H1 (cell line): Measurements from ENCODE around the gene ATP6V0A4. TPM values are rescaled to one million over a fixed set of nuclear protein-coding genes. Genes with fewer than 3 reads are reported as not detected.

Source experiments
- CTCF ChIA-PET: fragments of 300-600 bp; sonication (Branson Sonifier 250); formaldehyde crosslinking; loops from one replicate; lab custom pipeline; 2021; ENCODE audit not compliant: partially characterized antibody; lab: Charles Lee
- POLR2A ChIA-PET: fragments of 300-600 bp; sonication (Branson Sonifier 250); formaldehyde crosslinking; loops from one replicate; lab custom pipeline; 2021; ENCODE audit warnings: inconsistent platforms; ENCODE audit not compliant: partially characterized antibody; lab: Charles Lee
- DNase-seq, 2 experiments: peaks; one replicate each; pipeline versions ENCODE4 v3.0.0 to v3.0.0-alpha.2; 2010 to 2022; ENCODE audit warnings: low spot score in 2 of 2, low read depth in 1 of 2, mixed read lengths in 1 of 2
- FAIRE-seq: peaks from 2 replicates; lab custom pipeline; 2011; peaks lifted over from hg19 to GRCh38; lab: Jason Lieb, UNC
- H2AFZ ChIP-seq: 2 replicates; pipeline ENCODE4 v1.8.1; 2012; ENCODE audit warnings: low read length, inconsistent platforms
- H2AK5ac ChIP-seq: 2 replicates; pipeline ENCODE4 v1.6.1; 2013; ENCODE audit warnings: low read depth, low read length
- H2BK120ac ChIP-seq: replicated peaks from 2 replicates; pipeline ENCODE3; 2013; ENCODE audit warnings: low read depth, low read length, inconsistent platforms
- H2BK12ac ChIP-seq: 2 replicates; pipeline ENCODE4 v1.6.1; 2013; ENCODE audit warnings: low read depth, low read length
- H2BK15ac ChIP-seq: 2 replicates; pipeline ENCODE4 v1.6.1; 2013; ENCODE audit warnings: low read length
- H2BK20ac ChIP-seq: 2 replicates; pipeline ENCODE4 v1.6.1; 2013; ENCODE audit warnings: low read length
- H2BK5ac ChIP-seq: 2 replicates; pipeline ENCODE4 v1.6.1; 2013; ENCODE audit warnings: low read depth, low read length
- H3K14ac ChIP-seq: 2 replicates; pipeline ENCODE4 v1.6.1; 2013; ENCODE audit warnings: inconsistent platforms; ENCODE audit not compliant: insufficient read length
- H3K18ac ChIP-seq: 2 replicates; pipeline ENCODE4 v1.6.1; 2013; ENCODE audit warnings: low read length; ENCODE audit errors: extremely low read depth
- H3K23ac ChIP-seq: 2 replicates; pipeline ENCODE4 v1.6.1; 2013; ENCODE audit warnings: inconsistent platforms; ENCODE audit not compliant: insufficient read length
- H3K23me2 ChIP-seq: 2 replicates; pipeline ENCODE4 v1.6.1; 2013; ENCODE audit warnings: low read depth, low read length
- H3K27ac ChIP-seq: 2 replicates; pipeline ENCODE4 v1.6.1; 2011; ENCODE audit warnings: low read depth, low read length, inconsistent platforms
- H3K27me3 ChIP-seq, 4 experiments: replicated peaks in 1 of 4; 1 replicate in 1 of 4; 2 replicates in 3 of 4; pipeline versions ENCODE4 v1.6.1 to v1.8.1; 2011 to 2013; ENCODE audit warnings: low read length in 3 of 4, mild to moderate bottlenecking in 3 of 4, inconsistent platforms in 2 of 4, mixed read lengths in 2 of 4, moderate library complexity in 1 of 4; ENCODE audit not compliant: control insufficient read depth in 3 of 4, insufficient read depth in 3 of 4; ENCODE audit errors: extremely low read depth in 1 of 4
- H3K36me3 ChIP-seq, 4 experiments: 2 replicates each; pipeline versions ENCODE4 v1.6.1 to v1.8.1; 2011 to 2013; ENCODE audit warnings: mild to moderate bottlenecking in 4 of 4, low read length in 3 of 4, moderate library complexity in 2 of 4, control low read depth in 1 of 4, inconsistent platforms in 1 of 4; ENCODE audit not compliant: insufficient read depth in 4 of 4, control insufficient read depth in 2 of 4
- H3K4ac ChIP-seq: replicated peaks from 2 replicates; pipeline ENCODE3; 2013; ENCODE audit warnings: low read length, low read depth, mixed read lengths, inconsistent platforms; ENCODE audit not compliant: insufficient read length
- H3K4me1 ChIP-seq, 4 experiments: replicated peaks in 1 of 4; 1 replicate in 1 of 4; 2 replicates in 3 of 4; pipeline versions ENCODE4 v1.6.1 to v1.8.1; 2011 to 2013; ENCODE audit warnings: low read length in 3 of 4, inconsistent platforms in 2 of 4, mixed read lengths in 1 of 4; ENCODE audit not compliant: insufficient read depth in 4 of 4, control insufficient read depth in 3 of 4
- H3K4me2 ChIP-seq, 2 experiments: 2 replicates each; pipeline versions ENCODE4 v1.6.1 to v1.8.1; 2011 to 2013; ENCODE audit warnings: low read depth in 2 of 2, low read length in 2 of 2, control low read depth in 1 of 2, inconsistent platforms in 1 of 2, mild to moderate bottlenecking in 1 of 2; ENCODE audit not compliant: insufficient read depth in 1 of 2
- H3K4me3 ChIP-seq, 4 experiments: fragments of 200-600, 300-600 bp in 1 of 4; sonication (generic), shearing (Covaris generic), sonication (Bioruptor Twin) in 1 of 4; 2 replicates each; pipeline versions ENCODE4 v1.5.1 to v1.8.1; 2011 to 2016; ENCODE audit warnings: low read length in 4 of 4, low read depth in 3 of 4, control low read depth in 2 of 4, inconsistent platforms in 2 of 4, mild to moderate bottlenecking in 2 of 4, mixed read lengths in 1 of 4, moderate library complexity in 1 of 4; ENCODE audit not compliant: insufficient read depth in 2 of 4; ENCODE audit errors: extremely low read depth in 1 of 4
- H3K56ac ChIP-seq: replicated peaks from 2 replicates; pipeline ENCODE3; 2013; ENCODE audit warnings: low read depth, mild to moderate bottlenecking, mixed read lengths, low read length, inconsistent platforms; ENCODE audit not compliant: insufficient read length
- H3K79me1 ChIP-seq: 2 replicates; pipeline ENCODE4 v1.6.1; 2013; ENCODE audit warnings: low read depth, low read length, control low read depth
- H3K79me2 ChIP-seq, 2 experiments: 2 replicates each; pipeline versions ENCODE4 v1.6.1 to v1.8.1; 2012 to 2013; ENCODE audit warnings: low read length in 2 of 2, mild to moderate bottlenecking in 2 of 2, inconsistent platforms in 1 of 2; ENCODE audit not compliant: insufficient read depth in 2 of 2, control insufficient read depth in 1 of 2
- H3K9ac ChIP-seq, 4 experiments: replicated peaks in 1 of 4; 1 replicate in 1 of 4; 2 replicates in 3 of 4; pipeline versions ENCODE4 v1.6.1 to v1.8.1; 2011 to 2013; ENCODE audit warnings: low read depth in 3 of 4, low read length in 3 of 4, control low read depth in 2 of 4, mild to moderate bottlenecking in 2 of 4, moderate library complexity in 2 of 4, inconsistent platforms in 1 of 4; ENCODE audit errors: extremely low read depth in 1 of 4
- H3K9me3 ChIP-seq, 2 experiments: 2 replicates each; pipeline versions ENCODE4 v1.6.1 to v1.8.1; 2012 to 2013; ENCODE audit warnings: mild to moderate bottlenecking in 2 of 2, moderate library complexity in 2 of 2, control low read depth in 1 of 2, inconsistent platforms in 1 of 2, low read depth in 1 of 2, low read length in 1 of 2, mixed read lengths in 1 of 2; ENCODE audit not compliant: insufficient read depth in 2 of 2
- H4K20me1 ChIP-seq, 2 experiments: replicated peaks in 1 of 2; 2 replicates each; pipeline versions ENCODE3 to v1.8.1; 2011 to 2013; ENCODE audit warnings: inconsistent platforms in 2 of 2, low read length in 2 of 2, mild to moderate bottlenecking in 1 of 2; ENCODE audit not compliant: insufficient read depth in 2 of 2, control insufficient read depth in 1 of 2
- H4K5ac ChIP-seq: 2 replicates; pipeline ENCODE4 v1.6.1; 2013; ENCODE audit warnings: low read length, low read depth, mixed read lengths, inconsistent platforms; ENCODE audit not compliant: insufficient read length
- H4K8ac ChIP-seq: 2 replicates; pipeline ENCODE4 v1.8.0; 2013; ENCODE audit warnings: mild to moderate bottlenecking, moderate library complexity, low read length, inconsistent platforms; ENCODE audit not compliant: insufficient read depth; ENCODE audit errors: extremely low read depth
- H4K91ac ChIP-seq: replicated peaks from 2 replicates; pipeline ENCODE3; 2013; ENCODE audit warnings: low read length, mixed read lengths, inconsistent platforms; ENCODE audit not compliant: insufficient read length
- FOSL1 ChIP-seq: IDR thresholded peaks from 2 replicates; pipeline ENCODE4 v1.6.1; 2011; ENCODE audit warnings: mild to moderate bottlenecking, low read depth, low read length, moderate library complexity; ENCODE audit not compliant: insufficient read depth
- GTF2F1 ChIP-seq: IDR thresholded peaks from 2 replicates; pipeline ENCODE4 v1.6.1; 2012; ENCODE audit warnings: low read depth, low read length, improper control_type of control experiment, borderline replicate concordance
- KDM1A ChIP-seq: fragments of 200-600, 300-600 bp; sonication (generic); IDR thresholded peaks from 2 replicates; pipeline ENCODE4 v1.7.1; 2016; ENCODE audit warnings: mild to moderate bottlenecking, low read length, borderline replicate concordance
- SP2 ChIP-seq: IDR thresholded peaks from 2 replicates; pipeline ENCODE4 v1.6.1; 2012; ENCODE audit warnings: mild to moderate bottlenecking, low read length, inconsistent platforms
- TAF7 ChIP-seq: optimal IDR thresholded peaks from 2 replicates; pipeline ENCODE3; 2011; ENCODE audit warnings: low read depth, mild to moderate bottlenecking, inconsistent platforms, low read length, moderate library complexity, borderline replicate concordance
- WGBS, 2 experiments: shearing (Covaris generic) in 1 of 2; methylation state at CpG; one replicate each; pipeline versions ENCODE4 v1.1.6 to v1.1.7; 2013 to 2015; ENCODE audit warnings: low lambda C conversion rate in 2 of 2, mixed read lengths in 2 of 2, inconsistent platforms in 1 of 2, low coverage in 1 of 2, missing lambda C conversion rate in 1 of 2; ENCODE audit not compliant: insufficient replicate concordance in 2 of 2, insufficient coverage in 1 of 2, insufficient read length in 1 of 2; ENCODE audit errors: extremely low coverage in 1 of 2, missing lambda C conversion rate in 1 of 2; 5-methylcytosine and 5-hydroxymethylcytosine counted together
- polyA plus RNA-seq, 7 experiments: library from polyadenylated mRNA; depleted of rRNA in 3 of 7; stranded (reverse) in 5 of 7; unstranded in 2 of 7; fragments of >200 nt in 5 of 7; fragments of 200-250 nt in 2 of 7; gene quantifications; 1 replicate in 5 of 7; 2 replicates in 1 of 7; 4 replicates in 1 of 7; pipeline versions ENCODE4 v1.2.1 to v1.2.3, GENCODE V29; 2011 to 2013; ENCODE audit warnings: missing spikeins in 2 of 7, mixed read lengths in 2 of 7
- total RNA-seq: library from RNA; stranded (reverse); fragmentation: NEBNext Ultra II Directional; extraction: Animal tissue kit (Norgen Biotek cat#: 25700); gene quantifications from 2 replicates; pipeline ENCODE4 v1.2.1, GENCODE V29; 2021

The ATP6V0A4 gene
- total and polyA plus RNA-seq, 2 of the 8 experiments (the other 6 are each of a cell fraction or from before 2014, with no cell fraction given): 0.47 to 1.6 TPM

GRCh38 chr7:138781004-138781403, 17.0 kb downstream of the ATP6V0A4 start:
- H3K36me3 ChIP-seq: no peaks in the 10 kb centered on the region
- H3K27ac ChIP-seq: no peak overlapping the region
- no peak overlapping the region for H3K4me3 ChIP-seq
- no peaks in the 10 kb centered on the region for H3K23me2 ChIP-seq
- H2AK5ac ChIP-seq: no peak overlapping the region
- DNase-seq (no peak), FAIRE-seq (no peak)
- no peaks in the 10 kb centered on the region; a peak in 1 of 7 replicates for H3K27me3 ChIP-seq
- no peak overlapping the region for H4K5ac ChIP-seq
- H2BK20ac ChIP-seq: no peak overlapping the region
- H3K18ac ChIP-seq: no peak overlapping the region
- CTCF ChIA-PET: no interaction called here
- POLR2A ChIA-PET: no interaction called here
- no peak overlapping the region for H4K91ac ChIP-seq
- no peaks in the 10 kb centered on the region; a peak in 1 of 4 replicates for H3K9me3 ChIP-seq
- no peaks in the 10 kb centered on the region; the same call in 1 of the 2 replicates for H3K79me1 ChIP-seq
- no peak overlapping the region for H4K8ac ChIP-seq
- H3K79me2 ChIP-seq: no peaks in the 10 kb centered on the region
- H2BK5ac ChIP-seq: no peak overlapping the region
- no peak overlapping the region for H3K4ac ChIP-seq
- no peak overlapping the region for H3K14ac ChIP-seq
- H4K20me1 ChIP-seq: no peaks in the 10 kb centered on the region
- H2BK12ac ChIP-seq: no peak overlapping the region
- H2BK120ac ChIP-seq: no peak overlapping the region
- H3K9ac ChIP-seq: no peak overlapping the region
- no peak overlapping the region for H2AFZ ChIP-seq
- no peak overlapping the region for H3K4me2 ChIP-seq
- H3K4me1 ChIP-seq: peaks cover 0 to 6% (median 0%) of the 10 kb centered on the region in 4 experiments; a peak in 1 of 7 replicates
- no peak overlapping the region for H3K56ac ChIP-seq
- 89% methylated on average over 2 of the region's 2 CpGs; no CpG with 5 or more reads in 1 of the 2 experiments for WGBS, 2 experiments
- no peak overlapping the region for H2BK15ac ChIP-seq
- H3K23ac ChIP-seq: no peak overlapping the region
- no peak for TF ChIP-seq TAF7
- TF ChIP-seq KDM1A: no peak
- no peak for TF ChIP-seq GTF2F1
- no peak for TF ChIP-seq FOSL1
- TF ChIP-seq SP2: no peak
